SK-N-SH treated with all-trans-retinoic acid at 6 μM for 48 hours (cell line): ENCODE results near the gene VAT1.

Experiments
- ESRRG ChIP-seq: fragments of 250-450 bp; sonication (Bioruptor Pico); IDR thresholded peaks from 2 replicates; pipeline ENCODE4 v1.6.1; 2021; ENCODE audit warnings: mild to moderate bottlenecking
- OSR1 ChIP-seq: fragments of 250-450 bp; sonication (Bioruptor Pico); IDR thresholded peaks from 2 replicates; pipeline ENCODE4 v1.8.0; 2022; ENCODE audit warnings: moderate library complexity, mild to moderate bottlenecking, inconsistent platforms
- SNAI2 ChIP-seq: fragments of 250-450 bp; sonication (Bioruptor Pico); IDR thresholded peaks from 2 replicates; pipeline ENCODE4 v1.5.0; 2020; ENCODE audit warnings: mild to moderate bottlenecking, moderate library complexity
- TOX ChIP-seq: fragments of 250-450 bp; sonication (Bioruptor Pico); IDR thresholded peaks from 2 replicates; pipeline ENCODE4 v1.8.0; 2021; ENCODE audit warnings: mild to moderate bottlenecking, moderate library complexity, borderline replicate concordance
- ZC3H10 ChIP-seq: fragments of 250-450 bp; sonication (Bioruptor Pico); IDR thresholded peaks from 2 replicates; pipeline ENCODE4 v1.5.1; 2021; ENCODE audit warnings: mild to moderate bottlenecking, moderate library complexity
- ZFP3 ChIP-seq: fragments of 250-450 bp; sonication (Bioruptor Pico); IDR thresholded peaks from 2 replicates; pipeline ENCODE4 v1.5.0; 2020; ENCODE audit warnings: mild to moderate bottlenecking, moderate library complexity
- ZFP30 ChIP-seq: fragments of 450-650 bp; formaldehyde crosslinking; IDR thresholded peaks from 2 replicates; pipeline ENCODE4 v1.5.0; 2022; ENCODE audit warnings: mild to moderate bottlenecking, moderate library complexity
- TF ChIP-seq, protein P1 (sequence below): fragments of 250-450 bp; sonication (Bioruptor Pico); IDR thresholded peaks from 2 replicates; pipeline ENCODE4 v1.8.0; 2021; ENCODE audit warnings: low read depth, mild to moderate bottlenecking, moderate library complexity, borderline replicate concordance
- TF ChIP-seq, protein P2 (sequence below): fragments of 250-450 bp; sonication (Bioruptor Pico); IDR thresholded peaks from 2 replicates; pipeline ENCODE4 v1.8.0; 2020; ENCODE audit warnings: mild to moderate bottlenecking, moderate library complexity, borderline replicate concordance

DNA sequence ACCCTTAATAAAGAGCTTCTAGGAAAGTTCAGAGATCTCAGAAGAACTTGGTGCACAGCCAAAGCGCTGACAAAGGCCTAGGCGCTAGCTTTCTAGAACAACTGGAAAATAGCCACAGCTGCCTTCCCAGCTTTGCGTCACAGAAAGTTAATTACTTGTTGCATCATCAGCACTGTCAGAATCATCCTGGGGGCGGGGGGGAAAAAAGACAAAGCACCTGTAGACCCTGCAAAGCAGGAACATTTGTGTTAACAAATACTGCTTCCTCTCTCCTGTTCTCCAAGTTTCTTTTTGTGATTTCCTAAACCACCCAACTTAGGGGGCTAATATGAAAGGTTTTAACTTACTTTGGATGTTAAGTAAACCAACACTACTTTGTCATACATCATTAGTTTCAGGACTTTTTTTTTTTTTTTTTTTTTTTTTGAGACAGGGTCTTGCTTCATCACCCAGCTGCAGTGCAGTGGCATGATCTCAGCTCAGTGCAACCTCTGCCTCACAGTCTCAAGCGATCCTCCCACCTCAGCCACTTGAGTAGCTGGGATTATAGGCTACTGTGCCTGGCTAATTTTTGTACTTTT lies 53.1 kb downstream of the VAT1 start:
- TF ChIP-seq SNAI2 (no peak), ESRRG (CRISPR knock-in tag) (no peak), ZC3H10 (CRISPR knock-in tag) (no peak), ZFP30 (CRISPR knock-in tag) (no peak), TOX (CRISPR knock-in tag) (no peak), ZFP3 (CRISPR knock-in tag) (no peak), OSR1 (CRISPR knock-in tag) (no peak)
- TF ChIP-seq, protein P1, sequence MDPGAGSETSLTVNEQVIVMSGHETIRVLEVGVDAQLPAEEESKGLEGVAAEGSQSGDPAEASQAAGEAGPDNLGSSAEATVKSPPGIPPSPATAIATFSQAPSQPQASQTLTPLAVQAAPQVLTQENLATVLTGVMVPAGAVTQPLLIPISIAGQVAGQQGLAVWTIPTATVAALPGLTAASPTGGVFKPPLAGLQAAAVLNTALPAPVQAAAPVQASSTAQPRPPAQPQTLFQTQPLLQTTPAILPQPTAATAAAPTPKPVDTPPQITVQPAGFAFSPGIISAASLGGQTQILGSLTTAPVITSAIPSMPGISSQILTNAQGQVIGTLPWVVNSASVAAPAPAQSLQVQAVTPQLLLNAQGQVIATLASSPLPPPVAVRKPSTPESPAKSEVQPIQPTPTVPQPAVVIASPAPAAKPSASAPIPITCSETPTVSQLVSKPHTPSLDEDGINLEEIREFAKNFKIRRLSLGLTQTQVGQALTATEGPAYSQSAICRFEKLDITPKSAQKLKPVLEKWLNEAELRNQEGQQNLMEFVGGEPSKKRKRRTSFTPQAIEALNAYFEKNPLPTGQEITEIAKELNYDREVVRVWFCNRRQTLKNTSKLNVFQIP (CRISPR knock-in tag): no peak
- TF ChIP-seq, protein P2, sequence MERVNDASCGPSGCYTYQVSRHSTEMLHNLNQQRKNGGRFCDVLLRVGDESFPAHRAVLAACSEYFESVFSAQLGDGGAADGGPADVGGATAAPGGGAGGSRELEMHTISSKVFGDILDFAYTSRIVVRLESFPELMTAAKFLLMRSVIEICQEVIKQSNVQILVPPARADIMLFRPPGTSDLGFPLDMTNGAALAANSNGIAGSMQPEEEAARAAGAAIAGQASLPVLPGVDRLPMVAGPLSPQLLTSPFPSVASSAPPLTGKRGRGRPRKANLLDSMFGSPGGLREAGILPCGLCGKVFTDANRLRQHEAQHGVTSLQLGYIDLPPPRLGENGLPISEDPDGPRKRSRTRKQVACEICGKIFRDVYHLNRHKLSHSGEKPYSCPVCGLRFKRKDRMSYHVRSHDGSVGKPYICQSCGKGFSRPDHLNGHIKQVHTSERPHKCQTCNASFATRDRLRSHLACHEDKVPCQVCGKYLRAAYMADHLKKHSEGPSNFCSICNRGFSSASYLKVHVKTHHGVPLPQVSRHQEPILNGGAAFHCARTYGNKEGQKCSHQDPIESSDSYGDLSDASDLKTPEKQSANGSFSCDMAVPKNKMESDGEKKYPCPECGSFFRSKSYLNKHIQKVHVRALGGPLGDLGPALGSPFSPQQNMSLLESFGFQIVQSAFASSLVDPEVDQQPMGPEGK: no peak
